ENCODE results near the gene GALNT6.

The GALNT6 gene

GRCh38 chr12:51362747-51363342 is 28.4 kb downstream of the GALNT6 start:
- Histone ChIP-seq H3K27me3 (ENCODE audit: insufficient read depth, poor library complexity, severe bottlenecking) (no peaks in the 10 kb centered on the region), H3K27ac (ENCODE audit: poor library complexity, severe bottlenecking) (no peak overlapping the region), H3K4me3 (ENCODE audit: severe bottlenecking) (no peak overlapping the region), H3K36me3 (ENCODE audit: low read depth) (peaks cover 23% of the 10 kb centered on the region), H3K4me1 (ENCODE audit: insufficient read depth, poor library complexity, severe bottlenecking) (no peaks in the 10 kb centered on the region), H3K9me3 (ENCODE audit: severe bottlenecking) (no peaks in the 10 kb centered on the region)
- DNase-seq (ENCODE audit: low spot score) (no peak), ATAC-seq (ENCODE audit: low read depth) (no peak)
- no peak for TF ChIP-seq CTCF (IDR thresholded peaks at IDR 0.05; ENCODE audit: poor library complexity, severe bottlenecking)

- Histone ChIP-seq H3K4me1 (ENCODE audit: insufficient read depth, poor library complexity, severe bottlenecking) (no peaks in the 10 kb centered on the region), H3K27me3 (ENCODE audit: insufficient read depth, poor library complexity, severe bottlenecking) (no peaks in the 10 kb centered on the region), H3K9me3 (ENCODE audit: severe bottlenecking) (no peaks in the 10 kb centered on the region), H3K27ac (ENCODE audit: poor library complexity, severe bottlenecking) (no peak overlapping the region), H3K4me3 (ENCODE audit: severe bottlenecking) (no peak overlapping the region), H3K36me3 (ENCODE audit: low read depth) (peaks cover 28% of the 10 kb centered on the region)
- ATAC-seq (ENCODE audit: low read depth) (no peak), DNase-seq (ENCODE audit: low spot score) (no peak)
- no peak for TF ChIP-seq CTCF (IDR thresholded peaks at IDR 0.05; ENCODE audit: poor library complexity, severe bottlenecking)
Observed at GRCh38 chr12:51362307-51362706, 28.9 kb downstream of the GALNT6 start.

- Histone ChIP-seq H3K4me3 (ENCODE audit: severe bottlenecking) (no peak overlapping the region), H3K27ac (ENCODE audit: poor library complexity, severe bottlenecking) (no peak overlapping the region), H3K4me1 (ENCODE audit: insufficient read depth, poor library complexity, severe bottlenecking) (no peaks in the 10 kb centered on the region), H3K9me3 (ENCODE audit: severe bottlenecking) (no peaks in the 10 kb centered on the region), H3K36me3 (ENCODE audit: low read depth) (peaks cover 30% of the 10 kb centered on the region), H3K27me3 (ENCODE audit: insufficient read depth, poor library complexity, severe bottlenecking) (no peaks in the 10 kb centered on the region)
- no peak for TF ChIP-seq CTCF (IDR thresholded peaks at IDR 0.05; ENCODE audit: poor library complexity, severe bottlenecking)
- no peak for DNase-seq (ENCODE audit: low spot score)
- no peak for ATAC-seq (ENCODE audit: low read depth)
Observed at GRCh38 chr12:51361161-51362016, 29.8 kb downstream of the GALNT6 start.

- DNase-seq (ENCODE audit: low spot score): no peak
- Histone ChIP-seq H3K4me3 (ENCODE audit: severe bottlenecking) (no peak overlapping the region), H3K36me3 (ENCODE audit: low read depth) (peaks cover 30% of the 10 kb centered on the region), H3K27ac (ENCODE audit: poor library complexity, severe bottlenecking) (no peak overlapping the region), H3K9me3 (ENCODE audit: severe bottlenecking) (no peaks in the 10 kb centered on the region), H3K27me3 (ENCODE audit: insufficient read depth, poor library complexity, severe bottlenecking) (no peaks in the 10 kb centered on the region), H3K4me1 (ENCODE audit: insufficient read depth, poor library complexity, severe bottlenecking) (no peaks in the 10 kb centered on the region)
- no peak for ATAC-seq (ENCODE audit: low read depth)
- TF ChIP-seq CTCF (IDR thresholded peaks at IDR 0.05; ENCODE audit: poor library complexity, severe bottlenecking): no peak
Observed at GRCh38 chr12:51360315-51360714, 30.9 kb downstream of the GALNT6 start.

GRCh38 chr12:51359851-51360250 is 31.4 kb downstream of the GALNT6 start:
- no peak for DNase-seq (ENCODE audit: low spot score)
- H3K36me3 ChIP-seq (ENCODE audit: low read depth): peaks cover 30% of the 10 kb centered on the region
- no peak overlapping the region for H3K4me3 ChIP-seq (ENCODE audit: severe bottlenecking)
- ATAC-seq (ENCODE audit: low read depth): no peak
- H3K9me3 ChIP-seq (ENCODE audit: severe bottlenecking): no peaks in the 10 kb centered on the region
- TF ChIP-seq CTCF (IDR thresholded peaks at IDR 0.05; ENCODE audit: poor library complexity, severe bottlenecking): no peak
- no peak overlapping the region for H3K27ac ChIP-seq (ENCODE audit: poor library complexity, severe bottlenecking)
- no peaks in the 10 kb centered on the region for H3K27me3 ChIP-seq (ENCODE audit: insufficient read depth, poor library complexity, severe bottlenecking)
- H3K4me1 ChIP-seq (ENCODE audit: insufficient read depth, poor library complexity, severe bottlenecking): no peaks in the 10 kb centered on the region
